ENCODE measurements around the gene GOLPH3L.
A peak's percentile ranks its signal among the peaks of the same experiment; 100 is the strongest.
"Not testable (repeated sequence)": the region's sequence is repeated elsewhere in the genome, so short reads cannot be mapped to it uniquely, and the experiment has no call there.

GOLPH3L gene

DNA sequence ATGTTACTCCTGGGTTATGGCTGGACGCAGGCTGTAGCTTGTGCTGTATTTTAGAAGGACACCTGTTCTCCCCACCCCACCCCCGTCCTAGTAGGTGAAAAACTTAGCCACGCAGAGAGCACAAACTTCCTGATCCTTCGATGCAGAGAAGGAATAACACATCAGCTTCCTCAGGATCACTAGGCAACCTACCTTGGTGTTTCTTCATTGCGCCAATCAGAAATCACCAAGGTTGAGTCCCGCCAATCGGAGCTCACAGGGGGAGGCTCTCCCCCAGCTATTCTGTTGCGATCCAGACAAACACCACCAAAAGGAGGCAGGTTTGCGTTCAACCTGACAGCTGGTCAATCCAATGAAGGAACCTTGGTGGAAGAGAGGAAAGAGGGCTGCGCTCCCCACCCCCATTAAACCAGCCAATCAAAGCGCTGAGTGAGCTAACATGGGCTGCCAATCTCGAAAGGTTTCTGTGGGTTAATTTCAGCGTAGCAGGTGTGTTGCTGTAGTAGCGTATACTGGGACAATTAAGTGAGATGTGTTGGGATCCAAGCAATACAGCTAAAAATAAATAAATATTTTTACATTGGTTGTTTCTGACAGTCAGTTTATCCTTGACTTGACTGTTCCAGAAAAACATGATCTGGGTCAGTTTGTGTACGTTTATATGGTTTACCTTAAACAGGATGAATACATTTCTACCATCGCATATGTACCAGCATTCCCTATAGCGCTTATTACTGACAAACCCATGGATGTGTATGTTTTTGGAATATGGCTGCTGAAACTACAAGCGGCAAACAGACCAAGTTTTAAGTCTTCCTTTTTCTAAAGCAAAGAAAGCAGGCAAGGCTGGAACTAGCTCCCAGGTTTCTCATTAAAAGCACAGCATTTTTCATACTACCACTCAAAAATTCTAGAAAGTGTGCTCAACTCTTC lies at the start of gene GOLPH3L:
TSS of gene GOLPH3L (minus strand) at position 160 of the 933 bp plus-strand sequence. CDS start 2,316 bp downstream, outside the sequence.
- DNase-seq (ENCODE audit: low read depth): peak; percentile 98

DNA sequence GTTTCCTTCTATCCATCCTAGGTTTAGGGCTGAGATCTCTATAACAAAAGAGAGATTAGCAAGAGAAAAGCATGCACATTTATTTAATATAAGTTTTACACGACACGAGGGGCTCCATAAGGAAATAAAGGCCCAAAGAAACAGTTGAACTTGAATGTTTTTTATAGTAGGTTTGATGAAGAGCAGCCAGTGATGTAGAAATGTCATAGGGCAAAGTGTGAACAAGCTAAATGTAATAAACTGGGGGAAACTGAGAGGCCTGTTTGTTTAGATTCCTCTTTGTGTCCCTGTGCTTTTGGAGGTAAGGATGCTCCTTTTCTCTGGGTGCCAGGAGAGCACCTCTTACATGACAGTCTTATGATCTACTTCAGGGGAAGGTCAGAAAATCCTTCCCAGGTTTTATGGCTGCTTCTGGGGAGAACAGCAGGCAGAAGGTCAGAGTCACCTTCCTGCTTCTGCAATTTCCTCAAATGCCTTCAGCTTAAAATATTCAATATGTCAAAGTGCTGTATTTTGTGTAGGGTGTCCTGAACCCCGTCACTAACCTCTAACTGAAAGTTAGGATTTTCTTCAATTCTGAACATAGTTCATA lies 33.3 kb upstream of the GOLPH3L start:
- no peak for DNase-seq (ENCODE audit: low read depth)

DNA sequence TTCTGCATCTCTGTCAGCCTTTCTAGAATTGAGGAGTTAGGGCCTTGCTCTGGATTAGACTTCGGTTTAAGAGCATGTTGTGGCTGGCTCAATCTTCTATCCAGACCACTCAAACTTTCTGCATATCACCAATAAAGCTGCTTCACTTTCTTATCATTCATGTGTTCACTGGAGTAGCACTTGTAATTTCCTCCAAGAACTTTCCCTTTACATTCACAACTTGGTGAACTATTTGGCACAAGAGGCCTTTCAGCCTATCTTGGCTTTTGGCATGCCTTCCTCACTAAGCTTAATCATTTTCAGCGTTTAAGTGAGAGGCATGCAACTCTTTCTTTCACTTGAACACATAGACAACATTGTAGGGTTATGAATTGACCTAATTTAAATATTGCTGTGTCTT lies 27.4 kb upstream of the GOLPH3L start:
- no peak for DNase-seq (ENCODE audit: low read depth)

DNA sequence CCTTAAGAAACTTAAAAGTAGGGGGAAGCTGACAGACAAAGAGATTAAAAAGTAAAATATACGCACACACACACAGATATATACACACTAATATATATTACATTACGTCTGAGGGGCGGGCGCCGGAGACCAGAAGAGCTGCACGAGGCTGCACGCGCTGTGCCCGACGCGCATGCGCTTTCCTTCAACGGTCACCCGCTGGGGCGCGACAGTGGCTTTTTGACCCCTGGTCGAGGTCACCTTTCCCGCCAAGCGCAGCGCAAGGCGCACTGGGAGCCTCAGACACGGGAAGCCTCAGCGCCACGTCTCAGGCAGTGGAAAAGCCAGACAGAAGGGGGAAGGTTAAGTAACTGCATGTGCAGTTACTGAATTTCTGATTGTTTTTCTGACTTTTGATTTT lies 23.7 kb upstream of the GOLPH3L start, which contains the start of gene HORMAD1:
TSS of gene HORMAD1 (minus strand) at position 193 of the 400 bp plus-strand sequence. CDS start 1,390 bp downstream, outside the sequence.
- no peak for DNase-seq (ENCODE audit: low read depth)

DNA sequence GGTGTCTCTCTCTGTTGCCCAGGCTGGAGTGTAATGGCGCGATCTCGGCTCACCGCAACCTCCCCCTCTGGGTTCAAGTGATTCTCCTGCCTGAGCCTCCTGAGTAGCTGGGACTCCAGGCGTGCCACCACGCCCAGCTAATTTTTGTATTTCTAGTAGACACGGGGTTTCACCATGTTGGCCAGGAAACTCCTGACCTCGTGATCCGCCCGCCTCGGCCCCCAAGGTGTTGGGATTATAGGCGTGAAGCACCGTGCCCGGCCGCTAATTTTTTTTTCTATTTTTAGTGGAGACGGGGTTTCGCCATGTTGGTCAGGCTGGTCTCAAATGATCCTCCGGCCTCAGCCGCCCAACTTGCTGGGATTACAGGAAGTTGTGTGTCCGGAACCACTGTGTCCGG lies 23.1 kb upstream of the GOLPH3L start:
- no peak for DNase-seq (ENCODE audit: low read depth)

DNA sequence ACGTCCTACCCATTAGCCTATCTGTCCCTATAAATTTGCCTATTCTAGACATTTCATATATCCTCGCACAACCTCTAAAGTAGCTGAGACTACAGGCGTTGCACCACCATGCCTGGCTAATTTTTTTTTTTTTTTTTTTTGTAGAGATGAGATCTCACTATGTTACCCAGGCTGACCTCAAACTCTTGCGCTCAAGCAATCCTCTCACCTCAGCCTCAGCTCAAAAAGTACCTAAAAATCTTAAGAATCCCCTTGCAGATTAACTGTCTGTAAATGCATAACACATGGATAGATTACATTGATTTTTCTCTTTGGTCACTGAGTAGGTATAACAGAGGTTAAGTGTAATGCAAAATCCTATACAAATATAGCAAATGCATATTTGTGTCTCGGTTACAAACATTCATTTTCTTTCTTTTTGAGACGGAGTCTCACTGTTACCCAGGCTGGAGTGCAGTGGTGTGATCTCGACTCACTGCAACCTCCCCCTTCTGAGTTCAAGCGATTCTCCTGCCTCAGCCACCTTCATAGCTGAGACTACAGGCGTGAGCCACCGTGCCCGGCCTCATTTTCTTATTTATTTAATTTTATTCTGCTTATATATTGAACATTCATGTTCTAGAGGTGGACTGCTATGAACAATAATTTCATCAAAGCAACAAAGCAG lies 21.4 kb upstream of the GOLPH3L start:
- DNase-seq (ENCODE audit: low read depth): no peak

DNA sequence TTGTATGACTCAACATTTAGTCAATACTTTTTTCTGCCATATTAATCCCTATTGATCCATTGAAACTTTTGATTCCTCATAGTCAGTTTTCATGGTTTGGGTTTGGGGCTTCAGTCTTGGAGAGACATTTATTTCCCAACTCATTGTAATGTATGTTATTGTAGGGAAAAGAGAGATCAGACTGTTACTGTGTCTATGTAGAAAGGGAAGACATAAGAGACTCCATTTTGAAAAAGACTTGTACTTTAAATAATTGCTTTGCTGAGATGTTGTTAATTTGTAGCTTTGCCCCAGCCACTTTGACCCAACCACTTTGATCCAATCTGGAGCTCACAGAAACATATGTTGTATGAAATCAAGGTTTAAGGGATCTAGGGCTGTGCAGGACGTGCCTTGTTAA lies 12.1 kb upstream of the GOLPH3L start:
- DNase-seq (ENCODE audit: low read depth): not testable (repeated sequence)

DNA sequence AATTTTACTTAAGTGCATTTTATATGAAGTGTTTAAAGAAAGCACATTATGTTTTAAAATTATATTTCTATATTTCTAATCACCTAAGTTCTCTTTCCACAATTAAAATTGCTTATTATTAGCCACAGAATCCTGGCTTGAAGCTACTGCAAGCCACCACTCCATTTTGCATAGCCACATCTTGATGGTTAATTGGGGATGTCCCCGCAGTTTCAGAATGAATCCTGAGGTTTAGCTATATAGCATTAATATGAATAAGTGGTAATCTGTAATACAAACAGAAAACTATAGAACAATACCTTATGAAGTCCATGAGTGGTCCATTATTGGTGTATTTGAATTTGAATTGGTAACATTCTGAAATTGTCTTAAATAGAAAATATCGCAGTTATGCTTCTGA lies 11.6 kb upstream of the GOLPH3L start:
- DNase-seq (ENCODE audit: low read depth): no peak

DNA sequence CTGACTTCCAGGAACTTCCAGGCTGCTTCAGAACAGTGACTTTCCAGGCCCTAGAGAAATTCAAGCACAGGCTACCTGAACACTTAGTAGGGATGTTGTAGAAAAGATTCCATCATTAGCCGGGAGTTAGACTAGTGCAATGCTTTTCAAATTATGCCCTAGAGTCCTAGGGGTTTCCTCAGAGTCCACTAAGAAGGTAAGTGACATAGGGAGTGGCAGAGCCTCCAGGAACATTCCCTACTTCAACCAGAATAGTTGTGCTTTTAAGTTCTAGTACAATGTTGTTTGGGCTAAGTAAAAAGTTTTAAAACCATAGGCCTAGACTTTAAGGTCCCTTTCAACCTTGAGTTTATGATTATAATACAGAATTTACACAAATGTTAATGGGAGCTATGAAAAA lies 9.1 kb upstream of the GOLPH3L start:
- no peak for DNase-seq (ENCODE audit: low read depth)

DNA sequence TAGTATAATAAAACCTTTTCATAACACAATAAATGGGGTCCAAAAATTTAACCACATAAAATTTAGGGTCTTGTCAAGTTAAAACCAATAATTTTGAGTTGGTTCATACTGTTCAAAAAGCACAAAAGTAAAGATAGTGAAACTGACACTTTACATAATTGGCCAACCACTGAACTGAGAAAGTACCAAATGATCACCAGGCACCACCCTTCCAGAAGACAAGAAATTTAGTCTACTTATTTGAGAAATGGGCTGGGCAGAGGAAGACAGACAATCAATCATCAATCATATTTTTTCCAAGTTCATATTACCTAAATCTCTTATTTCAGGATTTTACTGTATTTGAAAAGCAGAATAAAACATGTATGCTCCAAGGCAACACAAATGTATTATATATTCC lies 6.5 kb upstream of the GOLPH3L start:
- DNase-seq (ENCODE audit: low read depth): no peak

DNA sequence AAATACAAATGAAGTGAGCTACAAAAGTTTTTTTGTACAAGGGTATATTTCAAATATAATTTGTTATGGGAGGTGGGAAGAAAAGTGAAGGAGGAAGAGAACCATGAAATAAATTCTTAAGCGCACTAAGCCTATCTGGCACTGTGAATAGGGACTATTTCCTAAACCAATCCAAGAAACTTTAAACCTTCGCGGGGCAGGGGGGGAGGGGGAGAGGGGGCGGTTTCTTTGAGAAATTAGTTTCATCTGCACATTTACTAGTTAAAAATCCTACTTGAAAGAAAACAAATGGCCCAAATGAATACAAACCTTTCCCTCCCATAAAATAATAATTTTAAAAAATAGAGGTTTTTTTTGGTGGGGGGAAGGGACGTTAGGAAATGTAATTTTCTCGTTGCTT lies 364 bp downstream of the GOLPH3L start:
- no peak for DNase-seq (ENCODE audit: low read depth)

DNA sequence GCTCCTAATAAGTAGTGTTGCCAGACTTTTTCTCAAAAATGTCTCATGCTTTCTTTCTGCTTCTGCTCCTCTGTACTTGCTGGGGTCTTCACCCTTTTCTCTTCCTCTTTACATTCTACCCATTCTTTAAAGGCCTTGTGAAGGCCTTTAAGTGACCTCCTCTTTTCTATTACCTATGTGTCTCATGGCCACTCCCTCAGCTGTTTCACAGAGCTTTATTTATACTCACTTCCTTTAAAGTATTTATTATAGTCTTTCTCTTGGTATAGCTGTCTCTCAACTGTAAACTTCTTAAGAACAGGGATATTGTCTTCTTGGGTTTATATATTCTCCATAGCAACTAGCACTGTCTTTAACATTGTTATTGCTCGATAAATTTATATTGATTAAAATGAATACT lies 792 bp downstream of the GOLPH3L start:
- DNase-seq (ENCODE audit: low read depth): no peak

DNA sequence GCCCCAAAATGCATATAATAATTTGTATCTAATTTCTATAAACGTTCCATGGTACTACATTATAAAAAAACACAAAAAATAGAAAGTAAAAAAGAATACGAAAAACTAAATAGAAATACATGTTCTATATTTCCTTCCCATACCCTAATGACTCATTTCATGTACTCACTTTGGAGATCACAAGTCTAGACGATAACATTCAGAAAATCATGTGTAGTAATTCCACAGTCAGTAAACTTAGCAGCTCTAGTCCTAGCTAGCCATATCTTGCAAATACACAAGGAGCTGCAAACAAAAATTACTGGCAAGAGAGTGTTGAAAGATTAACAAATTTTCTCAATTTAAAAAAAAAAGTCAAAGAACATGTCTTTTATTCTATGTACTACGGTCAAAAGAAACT lies 1.4 kb downstream of the GOLPH3L start:
- DNase-seq (ENCODE audit: low read depth): no peak

DNA sequence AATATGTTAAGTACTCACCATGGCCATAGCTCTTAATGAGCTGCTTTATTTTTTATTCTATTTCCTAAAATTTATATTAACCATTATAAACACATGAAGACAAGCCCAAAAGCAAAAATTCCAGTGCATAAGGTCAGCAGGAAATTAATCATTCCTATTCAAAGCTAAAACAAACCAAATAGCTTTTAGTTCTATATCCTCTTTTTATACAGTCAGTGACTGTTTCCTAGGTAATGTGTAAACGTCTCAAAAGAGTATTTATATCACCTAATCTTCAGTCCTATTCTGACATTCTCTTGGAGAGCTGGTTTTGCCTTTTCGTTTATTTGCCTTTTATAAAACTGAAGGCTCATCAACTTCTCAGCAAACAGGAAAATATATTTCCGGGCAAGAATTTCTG lies 4.2 kb downstream of the GOLPH3L start:
- no peak for DNase-seq (ENCODE audit: low read depth)

DNA sequence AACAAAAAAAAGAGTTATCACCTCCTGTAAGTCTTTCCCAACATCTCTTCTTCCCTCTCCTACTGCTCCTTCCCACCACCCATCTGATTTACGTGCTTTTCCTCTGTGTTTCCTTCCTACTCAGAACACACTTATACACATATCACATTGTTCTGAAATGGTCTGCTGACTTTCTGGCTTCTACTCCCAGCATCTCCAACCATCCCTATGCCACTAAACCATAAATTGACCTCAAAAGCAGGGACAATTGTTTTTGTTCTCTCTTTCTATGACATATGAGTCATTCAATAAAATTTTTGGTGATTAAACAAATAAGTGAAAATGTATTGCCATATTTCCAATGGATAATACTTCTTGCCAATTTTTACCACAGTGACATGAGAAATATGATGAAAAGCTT lies 8.2 kb downstream of the GOLPH3L start:
- no peak for DNase-seq (ENCODE audit: low read depth)

DNA sequence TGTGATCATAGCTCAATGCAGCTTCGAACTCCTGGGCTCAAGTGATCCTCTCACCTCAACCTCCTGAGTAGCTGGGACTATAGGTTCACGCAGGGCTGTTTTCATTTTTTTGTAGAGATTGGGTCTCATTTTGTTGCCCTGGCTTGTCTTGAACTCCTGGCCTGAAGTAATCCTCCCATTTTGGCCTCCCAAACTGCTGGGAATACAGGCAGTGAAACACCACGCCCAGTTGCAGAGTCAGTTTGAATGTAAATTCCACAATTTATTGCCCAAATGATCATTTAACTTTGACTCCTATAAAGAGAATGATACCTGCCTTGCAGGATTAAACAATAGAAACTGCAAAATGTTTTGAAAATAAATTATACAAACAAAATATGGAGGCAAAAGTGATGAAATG lies 10.7 kb downstream of the GOLPH3L start:
- no peak for DNase-seq (ENCODE audit: low read depth)

DNA sequence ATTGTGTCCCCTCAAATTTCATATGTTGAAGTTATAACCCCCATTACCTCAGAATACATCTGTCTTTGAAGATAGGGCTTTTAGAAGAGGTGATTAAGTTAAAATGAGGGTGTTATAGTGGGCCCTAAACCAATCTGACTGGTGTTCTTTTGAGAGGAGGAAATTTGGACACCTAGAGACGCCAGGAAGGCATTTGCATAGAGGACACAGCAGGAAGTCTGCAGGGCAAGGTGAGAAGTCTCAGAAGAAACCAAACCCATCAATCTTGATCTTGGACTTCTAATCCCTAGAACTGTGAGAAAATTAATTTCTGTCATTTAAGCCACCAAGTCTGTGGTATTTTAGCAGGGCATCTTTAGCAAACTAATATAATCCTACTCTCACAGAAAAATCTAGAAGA lies 13.0 kb downstream of the GOLPH3L start:
- no peak for DNase-seq (ENCODE audit: low read depth)

DNA sequence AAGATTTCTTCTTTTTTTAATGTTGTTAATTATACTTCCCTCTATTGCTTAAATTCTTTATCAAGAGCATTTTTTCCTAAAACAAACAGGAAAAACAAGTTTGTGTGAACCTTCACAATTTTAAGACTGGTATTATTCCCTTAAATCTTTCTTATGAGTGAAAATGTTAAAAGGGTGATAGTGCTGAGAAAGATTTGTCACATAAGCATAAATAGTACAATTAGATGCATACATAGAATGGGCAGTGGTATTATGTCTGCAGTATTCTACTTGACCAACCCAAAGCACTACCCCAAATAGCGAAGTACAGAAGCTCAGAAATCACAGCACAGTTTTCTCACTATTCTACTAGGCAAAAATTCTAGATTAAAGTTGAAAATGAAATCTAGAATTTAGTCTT lies 18.0 kb downstream of the GOLPH3L start:
- DNase-seq (ENCODE audit: low read depth): no peak

DNA sequence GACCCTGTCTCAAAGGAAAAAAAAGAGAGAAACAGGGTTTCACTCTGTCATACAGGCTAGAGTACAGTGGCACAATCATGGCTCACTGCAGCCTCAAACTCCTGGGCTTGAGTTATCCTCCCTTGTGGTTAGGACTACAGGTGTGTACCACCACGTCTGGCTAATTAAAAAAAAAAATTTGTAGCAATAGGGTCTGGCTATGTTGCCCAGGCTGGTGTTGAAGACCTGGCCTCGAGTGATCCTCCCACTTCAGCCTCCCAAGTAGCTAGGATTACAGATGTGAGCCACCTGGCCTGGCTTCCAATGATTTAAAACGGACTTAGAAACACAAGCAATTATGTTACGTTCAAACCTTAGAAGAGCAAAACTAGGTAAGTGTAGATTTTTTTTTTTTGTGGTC lies 22.1 kb downstream of the GOLPH3L start:
- DNase-seq (ENCODE audit: low read depth): no peak

DNA sequence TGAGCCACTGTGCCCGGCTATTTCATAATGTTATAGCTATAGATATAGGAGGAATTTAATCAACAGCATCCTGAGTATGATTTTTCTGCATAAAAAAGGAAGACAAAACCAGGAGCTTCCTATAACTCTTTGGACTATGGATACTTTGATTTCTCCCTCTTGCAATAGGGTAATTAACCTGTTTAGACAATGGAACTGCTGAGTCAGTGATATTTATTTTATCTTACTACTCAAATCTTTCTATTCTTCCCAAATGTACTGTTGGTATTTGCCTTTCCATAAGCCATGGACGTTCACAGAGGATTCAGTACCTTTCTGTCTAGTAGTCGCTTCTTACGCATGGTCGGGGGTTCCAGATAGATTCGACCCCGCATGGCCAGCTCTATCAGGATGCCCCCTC lies 33.6 kb downstream of the GOLPH3L start:
- no peak for DNase-seq (ENCODE audit: low read depth)

DNA sequence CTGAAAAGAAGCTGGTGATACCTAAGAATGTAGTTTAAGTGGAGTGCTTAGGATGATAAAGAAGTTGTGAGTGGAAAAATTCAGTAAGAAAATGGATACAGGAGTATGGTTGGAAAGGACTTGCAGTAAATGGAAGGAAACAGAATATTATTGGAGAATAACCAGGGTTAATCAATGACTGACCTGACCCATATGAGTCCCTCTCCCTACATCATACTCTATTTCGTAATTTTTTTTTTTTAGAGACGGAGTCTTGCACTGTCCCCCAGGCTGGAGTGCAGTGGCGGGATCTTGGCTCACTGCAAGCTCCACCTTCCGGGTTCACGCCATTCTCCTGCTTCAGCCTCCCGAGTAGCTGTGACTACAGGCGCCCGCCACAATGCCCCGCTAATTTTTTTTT lies 34.1 kb downstream of the GOLPH3L start:
- DNase-seq (ENCODE audit: low read depth): no peak

DNA sequence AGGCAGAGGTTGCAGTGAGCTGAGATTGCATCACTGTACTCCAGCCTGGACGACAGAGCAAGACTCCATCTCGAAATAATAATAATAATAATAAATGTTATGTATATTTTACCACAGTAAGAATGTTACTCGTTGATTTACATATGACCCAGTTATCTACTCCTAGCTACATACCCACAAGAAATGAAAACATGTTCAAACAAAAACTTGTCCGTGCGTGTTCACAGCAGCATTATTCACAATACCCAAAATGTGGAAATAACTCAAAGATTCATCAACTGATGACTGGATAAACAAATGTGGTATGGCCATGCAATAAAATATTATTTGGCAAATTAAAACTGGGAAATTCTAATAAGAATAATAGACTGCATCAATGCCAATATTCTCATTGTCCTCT lies 35.8 kb downstream of the GOLPH3L start:
- DNase-seq (ENCODE audit: low read depth): no peak

DNA sequence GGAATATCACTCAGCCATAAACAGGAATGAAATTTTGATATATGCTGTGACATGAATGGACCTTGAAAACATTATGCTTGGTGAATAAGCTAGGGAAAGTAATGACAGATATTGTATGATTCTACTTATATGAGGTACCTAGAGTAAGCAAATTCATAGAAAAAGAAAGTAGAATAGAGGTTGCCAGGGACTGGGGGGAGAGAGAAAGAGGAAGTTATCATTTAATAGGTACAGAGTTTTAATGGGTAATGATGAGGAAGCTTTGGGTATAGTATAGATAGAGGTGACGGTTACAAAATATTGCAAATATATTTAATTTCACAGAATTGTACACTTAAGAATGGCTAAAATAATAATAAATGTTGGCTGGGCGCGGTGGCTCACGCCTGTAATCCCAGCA lies 36.4 kb downstream of the GOLPH3L start:
- DNase-seq (ENCODE audit: low read depth): no peak
